ENCODE measurements around the gene DOK7. TPM values are rescaled to one million over a fixed set of nuclear protein-coding genes. Genes with fewer than 3 reads are reported as not detected.

The DOK7 gene
- total and polyA plus RNA-seq, 8 donors, result 0.37 to 8.1 (median 4.3) TPM; not detected in 1

GRCh38 chr4:3518511-3518880, 55.4 kb downstream of the DOK7 start:
- H3K27me3 ChIP-seq, result no peaks in the 10 kb centered on the region
- no peaks in the 10 kb centered on the region for H3K4me1 ChIP-seq
- H3K27ac ChIP-seq, result no peak overlapping the region
- peaks cover 91 to 100% (median 100%) of the 10 kb centered on the region in 4 donors for H3K36me3 ChIP-seq
- TF ChIP-seq POLR2AphosphoS5 (IDR thresholded peaks at IDR 0.05), result no peak
- TF ChIP-seq POLR2A (IDR thresholded peaks at IDR 0.05), result no peak
- TF ChIP-seq CTCF (IDR thresholded peaks at IDR 0.05), result no peak
- TF ChIP-seq EP300 (IDR thresholded peaks at IDR 0.05), result no peak
- no peak for DNase-seq
- no peaks in the 10 kb centered on the region for H3K9me3 ChIP-seq
- WGBS, 5 donors, result 83 to 98% (median 87%) methylated on average over 3 to 11 of the region's 11 CpGs
- no peak overlapping the region for H3K4me3 ChIP-seq
- intact Hi-C loops (cut with DNase I; ENCODE audit: low total_unique reads), result no loop called here

- no peak for DNase-seq
Observed at GRCh38 chr4:3518941-3519340, 55.8 kb downstream of the DOK7 start.

GRCh38 chr4:3519468-3520264, 56.6 kb downstream of the DOK7 start:
- TF ChIP-seq EP300 (IDR thresholded peaks at IDR 0.05) (no peak), POLR2AphosphoS5 (IDR thresholded peaks at IDR 0.05) (no peak), POLR2A (IDR thresholded peaks at IDR 0.05) (no peak), CTCF (IDR thresholded peaks at IDR 0.05) (no peak)
- WGBS, 5 donors, result 92 to 94% (median 94%) methylated on average over 23 of the region's 23 CpGs

More at GRCh38 chr4:3518941-3519340, 55.8 kb downstream of the DOK7 start:
- Histone ChIP-seq H3K4me1 (no peaks in the 10 kb centered on the region), H3K4me3 (no peak overlapping the region), H3K9me3 (no peaks in the 10 kb centered on the region), H3K27ac (no peak overlapping the region), H3K27me3 (no peaks in the 10 kb centered on the region), H3K36me3 (peaks cover 91 to 100% (median 100%) of the 10 kb centered on the region in 4 donors)
- TF ChIP-seq EP300 (IDR thresholded peaks at IDR 0.05), result no peak
- no peak for TF ChIP-seq CTCF (IDR thresholded peaks at IDR 0.05)
- intact Hi-C loops (cut with DNase I; ENCODE audit: low total_unique reads), result no loop called here
- WGBS, 5 donors, result 88 to 94% (median 92%) methylated on average over 16 to 18 of the region's 18 CpGs

GRCh38 chr4:3520276-3520675, 57.2 kb downstream of the DOK7 start:
- 82 to 100% (median 88%) methylated on average over 1 to 11 of the region's 11 CpGs for WGBS, 5 donors
- intact Hi-C loops (cut with DNase I; ENCODE audit: low total_unique reads), result no loop called here
- no peaks in the 10 kb centered on the region for H3K4me1 ChIP-seq
- no peak overlapping the region for H3K27ac ChIP-seq
- no peaks in the 10 kb centered on the region for H3K27me3 ChIP-seq
- no peak overlapping the region for H3K4me3 ChIP-seq
- DNase-seq, result no peak
- peaks cover 92 to 100% (median 100%) of the 10 kb centered on the region in 4 donors for H3K36me3 ChIP-seq
- no peaks in the 10 kb centered on the region for H3K9me3 ChIP-seq
- TF ChIP-seq CTCF (IDR thresholded peaks at IDR 0.05) (no peak), POLR2A (IDR thresholded peaks at IDR 0.05) (no peak), EP300 (IDR thresholded peaks at IDR 0.05) (no peak), POLR2AphosphoS5 (IDR thresholded peaks at IDR 0.05) (no peak)

More at GRCh38 chr4:3519468-3520264, 56.6 kb downstream of the DOK7 start:
- no peaks in the 10 kb centered on the region for H3K9me3 ChIP-seq
- H3K4me1 ChIP-seq, result no peaks in the 10 kb centered on the region
- DNase-seq, result no peak
- H3K36me3 ChIP-seq, result peaks cover 91 to 100% (median 100%) of the 10 kb centered on the region in 4 donors
- intact Hi-C loops (cut with DNase I; ENCODE audit: low total_unique reads), result no loop called here
- no peak overlapping the region for H3K27ac ChIP-seq
- H3K4me3 ChIP-seq, result no peak overlapping the region
- no peaks in the 10 kb centered on the region for H3K27me3 ChIP-seq
